ENCODE measurements around the gene SLC38A8.

SLC38A8 gene

DNA sequence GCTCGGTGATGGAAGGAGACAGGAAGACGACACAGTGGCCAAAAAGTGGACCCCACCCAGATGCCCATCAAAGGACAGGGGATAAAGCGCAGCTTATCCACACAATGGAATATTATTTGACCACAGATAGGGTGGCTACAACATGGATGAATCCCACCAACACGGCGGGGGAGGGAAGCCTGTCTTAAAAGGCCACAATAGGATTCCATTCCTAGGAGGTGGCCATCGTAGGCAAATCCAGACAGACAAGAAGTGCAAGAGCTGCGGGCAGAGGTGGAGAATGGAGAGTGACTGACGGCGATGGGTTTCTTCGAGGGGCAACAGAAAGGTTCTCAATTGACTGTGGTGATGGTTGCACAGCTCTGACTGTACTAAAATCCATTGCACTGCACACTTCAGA lies 16.0 kb downstream of the SLC38A8 start:
- H3K4me3 ChIP-seq (ENCODE audit: low read depth, low read length), result no peak overlapping the region
- TF ChIP-seq, protein P1, sequence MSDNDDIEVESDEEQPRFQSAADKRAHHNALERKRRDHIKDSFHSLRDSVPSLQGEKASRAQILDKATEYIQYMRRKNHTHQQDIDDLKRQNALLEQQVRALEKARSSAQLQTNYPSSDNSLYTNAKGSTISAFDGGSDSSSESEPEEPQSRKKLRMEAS (IDR thresholded peaks at IDR 0.05; ENCODE audit: low read depth, low read length), result no peak
- TF ChIP-seq, protein P2, sequence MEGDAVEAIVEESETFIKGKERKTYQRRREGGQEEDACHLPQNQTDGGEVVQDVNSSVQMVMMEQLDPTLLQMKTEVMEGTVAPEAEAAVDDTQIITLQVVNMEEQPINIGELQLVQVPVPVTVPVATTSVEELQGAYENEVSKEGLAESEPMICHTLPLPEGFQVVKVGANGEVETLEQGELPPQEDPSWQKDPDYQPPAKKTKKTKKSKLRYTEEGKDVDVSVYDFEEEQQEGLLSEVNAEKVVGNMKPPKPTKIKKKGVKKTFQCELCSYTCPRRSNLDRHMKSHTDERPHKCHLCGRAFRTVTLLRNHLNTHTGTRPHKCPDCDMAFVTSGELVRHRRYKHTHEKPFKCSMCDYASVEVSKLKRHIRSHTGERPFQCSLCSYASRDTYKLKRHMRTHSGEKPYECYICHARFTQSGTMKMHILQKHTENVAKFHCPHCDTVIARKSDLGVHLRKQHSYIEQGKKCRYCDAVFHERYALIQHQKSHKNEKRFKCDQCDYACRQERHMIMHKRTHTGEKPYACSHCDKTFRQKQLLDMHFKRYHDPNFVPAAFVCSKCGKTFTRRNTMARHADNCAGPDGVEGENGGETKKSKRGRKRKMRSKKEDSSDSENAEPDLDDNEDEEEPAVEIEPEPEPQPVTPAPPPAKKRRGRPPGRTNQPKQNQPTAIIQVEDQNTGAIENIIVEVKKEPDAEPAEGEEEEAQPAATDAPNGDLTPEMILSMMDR (IDR thresholded peaks at IDR 0.05; ENCODE audit: low read depth, low read length), result no peak
- no peak for TF ChIP-seq MYC (IDR thresholded peaks at IDR 0.05; ENCODE audit: low read depth, low read length)
- no peak for TF ChIP-seq POLR2A (IDR thresholded peaks at IDR 0.05; ENCODE audit: extremely low read depth, insufficient read length)
- DNase-seq (ENCODE audit: low read depth), result no peak

- DNase-seq (ENCODE audit: low read depth), result no peak
- H3K4me3 ChIP-seq (ENCODE audit: low read depth, low read length), result no peak overlapping the region
- TF ChIP-seq, protein P1 (IDR thresholded peaks at IDR 0.05; ENCODE audit: low read depth, low read length), result no peak
- TF ChIP-seq POLR2A (IDR thresholded peaks at IDR 0.05; ENCODE audit: extremely low read depth, insufficient read length), result no peak
These were observed 17.7 kb downstream of the SLC38A8 start for GRCh38 chr16:84024854-84025253.

DNA sequence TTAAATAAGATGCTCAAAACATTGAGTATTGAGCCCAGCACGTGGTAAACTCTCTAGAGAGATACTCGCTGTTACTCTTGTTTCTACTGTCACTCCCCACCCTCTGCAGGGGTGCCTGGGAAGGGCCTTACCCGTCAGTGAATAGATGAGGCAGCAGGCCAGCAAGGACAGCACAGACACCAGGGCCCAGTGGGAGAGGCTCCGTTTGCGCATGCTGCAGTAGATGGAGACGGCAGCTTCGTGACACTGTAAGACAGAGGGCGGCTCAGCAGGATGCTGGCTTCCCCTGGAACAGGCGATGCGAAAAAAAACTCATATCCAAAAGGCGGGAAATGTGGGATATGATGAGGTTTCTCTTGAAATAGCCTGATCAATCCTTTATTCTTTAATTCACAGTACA lies 20.0 kb downstream of the SLC38A8 start:
- H3K4me3 ChIP-seq (ENCODE audit: low read depth, low read length), result no peak overlapping the region
- TF ChIP-seq POLR2A (IDR thresholded peaks at IDR 0.05; ENCODE audit: extremely low read depth, insufficient read length), result no peak
- DNase-seq (ENCODE audit: low read depth), result no peak

DNA sequence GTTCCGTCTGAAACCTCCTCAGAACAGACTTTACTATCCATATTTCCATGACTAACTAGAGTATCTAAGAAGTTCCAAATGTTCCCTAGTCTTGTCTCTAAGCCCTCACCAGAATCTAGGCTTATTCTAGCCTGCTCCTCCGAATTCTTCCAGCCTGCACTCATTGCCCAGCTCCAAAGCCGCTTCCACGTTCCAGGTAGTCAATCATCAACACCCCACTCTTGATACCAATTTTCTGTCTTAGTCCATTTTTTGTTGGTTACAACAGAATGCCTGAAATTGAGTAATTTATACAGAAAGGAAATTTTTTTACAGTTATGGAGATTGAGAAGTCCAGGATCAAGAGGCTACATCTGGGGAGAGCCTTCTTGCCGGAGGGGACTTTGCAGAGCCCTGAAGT lies 21.1 kb downstream of the SLC38A8 start:
- TF ChIP-seq POLR2A (IDR thresholded peaks at IDR 0.05; ENCODE audit: extremely low read depth, insufficient read length), result no peak
- TF ChIP-seq, protein P1 (IDR thresholded peaks at IDR 0.05; ENCODE audit: low read depth, low read length), result no peak
- no peak for DNase-seq (ENCODE audit: low read depth)
- no peak overlapping the region for H3K4me3 ChIP-seq (ENCODE audit: low read depth, low read length)

GRCh38 chr16:84020353-84020752 lies 22.2 kb downstream of the SLC38A8 start:
- TF ChIP-seq, protein P2 (IDR thresholded peaks at IDR 0.05; ENCODE audit: low read depth, low read length), result no peak
- no peak for TF ChIP-seq MYC (IDR thresholded peaks at IDR 0.05; ENCODE audit: low read depth, low read length)
- TF ChIP-seq, protein P1 (IDR thresholded peaks at IDR 0.05; ENCODE audit: low read depth, low read length), result no peak
- no peak for TF ChIP-seq POLR2A (IDR thresholded peaks at IDR 0.05; ENCODE audit: extremely low read depth, insufficient read length)
- H3K4me3 ChIP-seq (ENCODE audit: low read depth, low read length), result no peak overlapping the region
- DNase-seq (ENCODE audit: low read depth), result no peak

- no peak overlapping the region for H3K4me3 ChIP-seq (ENCODE audit: low read depth, low read length)
- TF ChIP-seq MYC (IDR thresholded peaks at IDR 0.05; ENCODE audit: low read depth, low read length), result no peak
- TF ChIP-seq, protein P2 (IDR thresholded peaks at IDR 0.05; ENCODE audit: low read depth, low read length), result no peak
- TF ChIP-seq POLR2A (IDR thresholded peaks at IDR 0.05; ENCODE audit: extremely low read depth, insufficient read length), result no peak
- TF ChIP-seq, protein P1 (IDR thresholded peaks at IDR 0.05; ENCODE audit: low read depth, low read length), result no peak
- no peak for DNase-seq (ENCODE audit: low read depth)
These were observed 23.9 kb downstream of the SLC38A8 start for GRCh38 chr16:84018710-84019109.

GRCh38 chr16:84016477-84016876 lies 26.1 kb downstream of the SLC38A8 start:
- H3K4me3 ChIP-seq (ENCODE audit: low read depth, low read length), result no peak overlapping the region
- TF ChIP-seq, protein P1 (IDR thresholded peaks at IDR 0.05; ENCODE audit: low read depth, low read length), result no peak
- TF ChIP-seq POLR2A (IDR thresholded peaks at IDR 0.05; ENCODE audit: extremely low read depth, insufficient read length) (no peak), MYC (IDR thresholded peaks at IDR 0.05; ENCODE audit: low read depth, low read length) (no peak)
- TF ChIP-seq, protein P2 (IDR thresholded peaks at IDR 0.05; ENCODE audit: low read depth, low read length), result no peak
- DNase-seq (ENCODE audit: low read depth), result no peak
